ENCODE results near the gene JMJD8. TPM values are rescaled to one million over a fixed set of nuclear protein-coding genes. Genes with fewer than 3 reads are reported as not detected.

The JMJD8 gene
- polyA plus RNA-seq, 4 donors: 23.0 to 46.2 (median 31.9) TPM

Other genes starting within 250 kb of the JMJD8 start
- gene CAPN15, start 156.6 kb downstream of the JMJD8 start, polyA plus RNA-seq: 100 to 1,000 TPM in 1 of 4 donors, 10 to 100 TPM in 3; 51.3 to 105 (median 70.2) TPM
- gene PRR35, start 123.9 kb downstream of the JMJD8 start, polyA plus RNA-seq: not detected
- gene NHLRC4, start 117.3 kb downstream of the JMJD8 start, polyA plus RNA-seq: 1 to 10 TPM in 1 of 4 donors, under 1 TPM in 2, not detected in 1; 0.45 to 2.2 (median 0.79) TPM
- 10 to 100 TPM; 21.3 to 43.5 (median 28.0) TPM for gene PIGQ, start 114.4 kb downstream of the JMJD8 start, polyA plus RNA-seq
- 10 to 100 TPM; 28.9 to 49.0 (median 34.6) TPM for gene RAB40C, start 94.3 kb downstream of the JMJD8 start, polyA plus RNA-seq
- gene WFIKKN1, start 53.3 kb downstream of the JMJD8 start, polyA plus RNA-seq: 1 to 10 TPM in 3 of 4 donors, under 1 TPM in 1; 0.60 to 7.6 (median 3.6) TPM
- 100 to 1,000 TPM in 3 of 4 donors, 10 to 100 TPM in 1; 54.4 to 135 (median 113) TPM for gene METTL26, start 48.0 kb downstream of the JMJD8 start, polyA plus RNA-seq
- 100 to 1,000 TPM in 3 of 4 donors, 10 to 100 TPM in 1; 43.4 to 279 (median 166) TPM for gene MCRIP2, start 42.5 kb downstream of the JMJD8 start, polyA plus RNA-seq
- 10 to 100 TPM; 15.7 to 36.5 (median 25.6) TPM for gene WDR90, start 35.0 kb downstream of the JMJD8 start, polyA plus RNA-seq
- gene RHOT2, start 16.2 kb downstream of the JMJD8 start, polyA plus RNA-seq: 100 to 1,000 TPM in 3 of 4 donors, 10 to 100 TPM in 1; 89.3 to 207 (median 159) TPM
- gene RHBDL1, start 8.7 kb downstream of the JMJD8 start, polyA plus RNA-seq: 1 to 10 TPM; 2.7 to 6.2 (median 4.7) TPM
- 100 to 1,000 TPM in 3 of 4 donors, 10 to 100 TPM in 1; 66.2 to 122 (median 118) TPM for gene STUB1, start 3.9 kb downstream of the JMJD8 start, polyA plus RNA-seq
- gene WDR24, start 6.1 kb upstream of the JMJD8 start, polyA plus RNA-seq: 10 to 100 TPM in 1 of 4 donors, 1 to 10 TPM in 3; 5.4 to 11.7 (median 9.3) TPM
- gene FBXL16, start 21.5 kb upstream of the JMJD8 start, polyA plus RNA-seq: 1 to 10 TPM in 3 of 4 donors, under 1 TPM in 1; 0.81 to 3.4 (median 1.2) TPM
- 10 to 100 TPM in 2 of 4 donors, 1 to 10 TPM in 2; 4.9 to 14.1 (median 9.3) TPM for gene METRN, start 30.8 kb upstream of the JMJD8 start, polyA plus RNA-seq
- 10 to 100 TPM; 23.0 to 55.5 (median 38.1) TPM for gene ANTKMT, start 36.8 kb upstream of the JMJD8 start, polyA plus RNA-seq
- gene CCDC78, start 42.1 kb upstream of the JMJD8 start, polyA plus RNA-seq: 1 to 10 TPM in 1 of 4 donors, under 1 TPM in 2, not detected in 1; 0.72 to 1.6 (median 0.95) TPM
- gene HAGHL, start 42.8 kb upstream of the JMJD8 start, polyA plus RNA-seq: 1 to 10 TPM; 1.4 to 4.8 (median 3.4) TPM
- 10 to 100 TPM; 32.5 to 68.0 (median 44.7) TPM for gene CIAO3, start 56.7 kb upstream of the JMJD8 start, polyA plus RNA-seq
- gene MSLN, start 76.4 kb upstream of the JMJD8 start, polyA plus RNA-seq: 10 to 100 TPM in 1 of 4 donors, 1 to 10 TPM in 3; 1.3 to 29.7 (median 4.5) TPM
- 10 to 100 TPM; 17.6 to 26.2 (median 21.6) TPM for gene RPUSD1, start 104.0 kb upstream of the JMJD8 start, polyA plus RNA-seq
- gene CHTF18, start 104.3 kb upstream of the JMJD8 start, polyA plus RNA-seq: 10 to 100 TPM in 2 of 4 donors, 1 to 10 TPM in 2; 5.6 to 24.6 (median 13.5) TPM
- gene GNG13, start 116.4 kb upstream of the JMJD8 start, polyA plus RNA-seq: 1 to 10 TPM in 2 of 4 donors, under 1 TPM in 2; 0.73 to 3.0 (median 1.9) TPM